HG03039 (cell line): ENCODE measurements around the gene NHP2.

Source experiments
- ATAC-seq: cut with Tn5 transposase; IDR thresholded peaks from one replicate; pipeline ENCODE4 v1.9.1; 2021; ENCODE audit warnings: mild to moderate bottlenecking, moderate library complexity; ENCODE audit not compliant: unreplicated experiment

NHP2 gene

GRCh38 chr5:178176791-178177190 is 23.1 kb upstream of the NHP2 start:
- ATAC-seq = no peak

- ATAC-seq = no peak
Observed at GRCh38 chr5:178174456-178174855, 20.8 kb upstream of the NHP2 start.

- no peak for ATAC-seq
Observed at GRCh38 chr5:178170455-178170854, 16.8 kb upstream of the NHP2 start.

- no peak for ATAC-seq
Observed at GRCh38 chr5:178165581-178165980, 11.9 kb upstream of the NHP2 start.

- peak; percentile 68 for ATAC-seq
Observed at GRCh38 chr5:178163772-178164735, 10.4 kb upstream of the NHP2 start.

- ATAC-seq = no peak
Observed at GRCh38 chr5:178162481-178162880, 8.8 kb upstream of the NHP2 start.

GRCh38 chr5:178160176-178160575 is 6.5 kb upstream of the NHP2 start:
- no peak for ATAC-seq

GRCh38 chr5:178155065-178155464 is 1.4 kb upstream of the NHP2 start:
- ATAC-seq = no peak

GRCh38 chr5:178152491-178153444 is 917 bp downstream of the NHP2 start:
- ATAC-seq = no peak

- no peak for ATAC-seq
Observed at GRCh38 chr5:178150977-178151734, 2.5 kb downstream of the NHP2 start.

GRCh38 chr5:178149199-178149932 is 4.3 kb downstream of the NHP2 start:
- no peak for ATAC-seq

GRCh38 chr5:178147406-178147805 is 6.3 kb downstream of the NHP2 start:
- ATAC-seq = no peak

- ATAC-seq = no peak
Observed at GRCh38 chr5:178145965-178146820, 7.5 kb downstream of the NHP2 start.

- ATAC-seq = no peak
Observed at GRCh38 chr5:178143901-178144300, 9.8 kb downstream of the NHP2 start.

GRCh38 chr5:178143246-178143645 is 10.4 kb downstream of the NHP2 start:
- ATAC-seq = no peak

GRCh38 chr5:178142642-178143041 is 11.0 kb downstream of the NHP2 start:
- ATAC-seq = no peak

GRCh38 chr5:178141550-178141949 is 12.1 kb downstream of the NHP2 start:
- no peak for ATAC-seq

GRCh38 chr5:178137991-178138390 is 15.7 kb downstream of the NHP2 start:
- ATAC-seq = no peak

GRCh38 chr5:178136990-178137389 is 16.7 kb downstream of the NHP2 start:
- no peak for ATAC-seq
